HCT116 (cell line): ENCODE measurements around the gene PRR14L. TPM values are rescaled to one million over a fixed set of nuclear protein-coding genes. Genes with fewer than 3 reads are reported as not detected.
A peak's percentile ranks its signal among the peaks of the same experiment; 100 is the strongest.

Source experiments
- ATAC-seq: fragments of 200-7000 bp; cut with Tn5 transposase; 2 replicates; pipeline ENCODE4 v1.9.1; 2020; ENCODE audit warnings: mild to moderate bottlenecking, moderate library complexity
- BruUV-seq: library from RNA; stranded (reverse); fragments of 400-500 nt; replicated peaks from 2 replicates; lab custom pipeline; 2021; lab: Mats Ljungman, UMichigan
- CTCF ChIA-PET: fragments of 300-600 bp; sonication (Branson Sonifier 250); formaldehyde crosslinking; loops from one replicate; lab custom pipeline; 2021; ENCODE audit warnings: antibody characterized with exemption; lab: Charles Lee
- POLR2A ChIA-PET: fragments of 300-600, 350-600 bp; sonication (Branson Sonifier 250); formaldehyde crosslinking; loops from one replicate; lab custom pipeline; 2021; ENCODE audit warnings: antibody characterized with exemption; lab: Charles Lee
- RAD21 ChIA-PET, 2 experiments: fragments of 300-600 bp; sonication (Branson Sonifier 250); formaldehyde crosslinking; loops; one replicate each; lab custom pipeline; 2023; ENCODE audit warnings: low total read pairs in 2 of 2; ENCODE audit not compliant: uncharacterized antibody in 2 of 2, unreplicated experiment in 2 of 2, low non-redundant PET in 1 of 2; lab: Charles Lee
- DNase-seq: peaks from one replicate; pipeline ENCODE4 v3.0.0-alpha.2; 2010; ENCODE audit warnings: low read depth, low spot score
- H2AFZ ChIP-seq: fragments of 200-600 bp; shearing (Covaris generic), sonication (generic); 2 replicates; pipeline ENCODE4 v1.6.1; 2017; ENCODE audit warnings: low read depth, mixed run types, mixed read lengths, antibody characterized with exemption, low read length; ENCODE audit not compliant: poor library complexity, severe bottlenecking
- H3K27ac ChIP-seq: 2 replicates; pipeline ENCODE4 v1.5.1; 2012; ENCODE audit warnings: low read depth, low read length
- H3K27me3 ChIP-seq: fragments of 200-600 bp; sonication (generic); 2 replicates; pipeline ENCODE4 v1.6.1; 2016; ENCODE audit warnings: mixed run types, low read length, mixed read lengths; ENCODE audit not compliant: insufficient read depth
- H3K36me3 ChIP-seq, 2 experiments: fragments of 200-500 bp in 1 of 2; fragments of 200-600 bp in 1 of 2; sonication (Bioruptor generic) in 1 of 2; sonication (generic) in 1 of 2; 2 replicates each; pipeline versions ENCODE4 v1.5.1 to v1.6.1; 2014 to 2016; ENCODE audit warnings: low read length in 2 of 2, inconsistent platforms in 1 of 2, mixed read lengths in 1 of 2, mixed run types in 1 of 2; ENCODE audit not compliant: insufficient read depth in 2 of 2, control insufficient read depth in 1 of 2
- H3K4me1 ChIP-seq, 2 experiments: fragments of 200-600 bp in 1 of 2; sonication (generic) in 1 of 2; 2 replicates each; pipeline versions ENCODE4 v1.5.1 to v1.6.1; 2012 to 2017; ENCODE audit warnings: low read length in 2 of 2, inconsistent platforms in 1 of 2, mild to moderate bottlenecking in 1 of 2, mixed read lengths in 1 of 2, mixed run types in 1 of 2, moderate library complexity in 1 of 2; ENCODE audit not compliant: insufficient read depth in 2 of 2, control insufficient read depth in 1 of 2
- H3K4me2 ChIP-seq: fragments of 200-600 bp; sonication (generic); 2 replicates; pipeline ENCODE4 v1.6.1; 2017; ENCODE audit warnings: mixed run types, low read length, mixed read lengths
- H3K4me3 ChIP-seq, 2 experiments: fragments of 200-600 bp in 1 of 2; sonication (generic) in 1 of 2; replicated peaks in 1 of 2; 2 replicates each; pipeline ENCODE4 v1.5.1; 2011 to 2016; ENCODE audit warnings: low read length in 2 of 2, control low read depth in 1 of 2, low read depth in 1 of 2, mild to moderate bottlenecking in 1 of 2, mixed read lengths in 1 of 2, mixed run types in 1 of 2
- H3K79me2 ChIP-seq: fragments of 200-600 bp; sonication (generic); 2 replicates; pipeline ENCODE4 v1.6.1; 2017; ENCODE audit warnings: mild to moderate bottlenecking, mixed run types, low read length, moderate library complexity, mixed read lengths; ENCODE audit not compliant: insufficient read depth
- H3K9ac ChIP-seq: fragments of 200-600 bp; sonication (generic); 2 replicates; pipeline ENCODE4 v1.6.1; 2016; ENCODE audit warnings: low read length, mixed read lengths
- H3K9me2 ChIP-seq: fragments of 200-600 bp; sonication (generic), shearing (Covaris generic); 2 replicates; pipeline ENCODE4 v1.6.1; 2017; ENCODE audit warnings: mixed run types, mild to moderate bottlenecking, moderate library complexity; ENCODE audit not compliant: insufficient read depth
- H3K9me3 ChIP-seq, 2 experiments: fragments of 200-500 bp in 1 of 2; fragments of 200-600 bp in 1 of 2; sonication (Bioruptor generic) in 1 of 2; sonication (generic) in 1 of 2; 2 replicates each; pipeline ENCODE4 v1.6.1; 2014 to 2017; ENCODE audit warnings: low read length in 2 of 2, mixed read lengths in 2 of 2, inconsistent platforms in 1 of 2, low read depth in 1 of 2, mild to moderate bottlenecking in 1 of 2, mixed run types in 1 of 2, moderate library complexity in 1 of 2; ENCODE audit not compliant: control insufficient read depth in 1 of 2, insufficient read depth in 1 of 2
- H4K20me1 ChIP-seq: fragments of 200-600 bp; sonication (generic), shearing (Covaris generic); 2 replicates; pipeline ENCODE4 v1.6.1; 2017; ENCODE audit warnings: mixed run types, mild to moderate bottlenecking, moderate library complexity; ENCODE audit not compliant: insufficient read depth
- ELF1 ChIP-seq: IDR thresholded peaks from 2 replicates; pipeline ENCODE4 v1.6.1; 2012; ENCODE audit warnings: low read depth, borderline replicate concordance
- EZH2phosphoT487 ChIP-seq: fragments of 200-600 bp; IDR thresholded peaks from 2 replicates; pipeline ENCODE4 v1.6.1; 2018; ENCODE audit warnings: antibody characterized with exemption, borderline replicate concordance
- REST ChIP-seq: IDR thresholded peaks from 2 replicates; pipeline ENCODE4 v1.6.1; 2012; ENCODE audit warnings: low read depth
- SRF ChIP-seq: IDR thresholded peaks from 2 replicates; pipeline ENCODE4 v1.6.1; 2012; ENCODE audit warnings: low read depth
- TCF7L2 ChIP-seq: IDR thresholded peaks from 2 replicates; pipeline ENCODE4 v1.7.0; 2011; ENCODE audit warnings: borderline replicate concordance, inconsistent platforms; ENCODE audit not compliant: insufficient read depth, insufficient read length; ENCODE audit errors: extremely low read depth
- YY1 ChIP-seq: IDR thresholded peaks from 2 replicates; pipeline ENCODE4 v1.6.1; 2011; ENCODE audit warnings: low read length, low read depth, moderate library complexity, mild to moderate bottlenecking; ENCODE audit not compliant: insufficient replicate concordance; ENCODE audit errors: extremely low read depth
- ZNF274 ChIP-seq: fragments of 200-500 bp; sonication (Bioruptor generic); IDR thresholded peaks from 2 replicates; pipeline ENCODE4 v1.6.1; 2014; ENCODE audit warnings: mild to moderate bottlenecking, low read depth, low read length, inconsistent platforms
- intact Hi-C: fragments of 100-400 bp; cut with micrococcal nuclease; formaldehyde crosslinking; loops from 2 replicates; pipeline ENCODE4 v1.10.0; 2022
- total RNA-seq: library from RNA; stranded (reverse); gene quantifications from one replicate; pipeline ENCODE4 v1.2.1, GENCODE V29; 2021; ENCODE audit not compliant: unreplicated experiment
- TF ChIP-seq, protein P1 (sequence below): IDR thresholded peaks from 2 replicates; pipeline ENCODE4 v1.6.1; 2011; ENCODE audit warnings: mild to moderate bottlenecking, low read length, moderate library complexity; ENCODE audit not compliant: insufficient replicate concordance; ENCODE audit errors: extremely low read depth
- TF ChIP-seq, protein P2 (sequence below), 3 experiments: fragments of 200-600 bp in 1 of 3; sonication (generic) in 1 of 3; IDR thresholded peaks in 2 of 3; conservative IDR thresholded peaks in 1 of 3; 2 replicates each; pipeline ENCODE4 v1.5.1; 2012 to 2017; ENCODE audit warnings: low read depth in 2 of 3, low read length in 2 of 3, antibody characterized with exemption in 1 of 3, borderline replicate concordance in 1 of 3, control low read depth in 1 of 3, mild to moderate bottlenecking in 1 of 3, mixed read lengths in 1 of 3, mixed run types in 1 of 3, moderate library complexity in 1 of 3; ENCODE audit not compliant: insufficient read depth in 1 of 3

PRR14L gene
- total RNA-seq, 1 experiment from 2014 or later = 61.5 TPM

DNA sequence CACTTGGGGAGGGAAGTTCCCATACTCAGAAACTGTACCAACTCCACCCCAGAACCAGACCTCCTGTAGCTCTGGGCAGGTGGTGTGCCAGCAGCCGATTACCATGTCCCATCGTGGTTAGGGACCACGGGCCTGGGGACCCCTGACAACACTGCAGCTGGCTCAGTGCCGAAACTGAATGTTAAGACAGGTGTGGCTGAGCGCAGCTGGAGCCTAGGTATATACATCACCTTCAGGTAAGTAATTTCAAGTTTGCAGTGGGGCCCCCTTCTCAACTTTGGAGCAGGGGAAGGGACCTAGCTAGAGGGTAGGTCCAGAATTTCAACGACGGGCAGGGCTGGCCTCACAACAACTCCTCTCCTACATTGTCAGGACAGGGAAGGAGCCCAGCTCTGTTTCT, 67.2 kb downstream of the PRR14L start (continued):
- TF ChIP-seq, protein P1, sequence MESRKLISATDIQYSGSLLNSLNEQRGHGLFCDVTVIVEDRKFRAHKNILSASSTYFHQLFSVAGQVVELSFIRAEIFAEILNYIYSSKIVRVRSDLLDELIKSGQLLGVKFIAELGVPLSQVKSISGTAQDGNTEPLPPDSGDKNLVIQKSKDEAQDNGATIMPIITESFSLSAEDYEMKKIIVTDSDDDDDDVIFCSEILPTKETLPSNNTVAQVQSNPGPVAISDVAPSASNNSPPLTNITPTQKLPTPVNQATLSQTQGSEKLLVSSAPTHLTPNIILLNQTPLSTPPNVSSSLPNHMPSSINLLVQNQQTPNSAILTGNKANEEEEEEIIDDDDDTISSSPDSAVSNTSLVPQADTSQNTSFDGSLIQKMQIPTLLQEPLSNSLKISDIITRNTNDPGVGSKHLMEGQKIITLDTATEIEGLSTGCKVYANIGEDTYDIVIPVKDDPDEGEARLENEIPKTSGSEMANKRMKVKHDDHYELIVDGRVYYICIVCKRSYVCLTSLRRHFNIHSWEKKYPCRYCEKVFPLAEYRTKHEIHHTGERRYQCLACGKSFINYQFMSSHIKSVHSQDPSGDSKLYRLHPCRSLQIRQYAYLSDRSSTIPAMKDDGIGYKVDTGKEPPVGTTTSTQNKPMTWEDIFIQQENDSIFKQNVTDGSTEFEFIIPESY = no peak
- TF ChIP-seq, all 23 proteins: peak for 0

- Histone ChIP-seq H3K9me3 (no peaks in the 10 kb centered on the region), H3K27me3 (no peaks in the 10 kb centered on the region), H4K20me1 (no peaks in the 10 kb centered on the region), H3K36me3 (peaks cover 10 to 20% of the 10 kb centered on the region in 2 experiments; a peak in 3 of 4 replicates), H3K79me2 (no peaks in the 10 kb centered on the region), H3K4me1 (peaks cover 7 to 23% of the 10 kb centered on the region in 2 experiments), H2AFZ (no peak overlapping the region), H3K4me2 (peak overlapping the region; percentile 1; the same call in 1 of the 2 replicates), H3K4me3 (no peak overlapping the region), H3K27ac (peak overlapping the region; percentile 33; the same call in 1 of the 2 replicates), H3K9me2 (no peaks in the 10 kb centered on the region), H3K9ac (no peak overlapping the region)
- intact Hi-C loops = no loop called here
- POLR2A ChIA-PET = no interaction called here
- DNase-seq (no peak), ATAC-seq (no peak)
- no TSS peak for BruUV-seq
- CTCF ChIA-PET = interaction anchor here (0.6 to 1.1 kb wide), 3 partner anchors 16 to 1075 kb away, joined by 3 to 6 read pairs (median 5); partner anchors contain the start of gene TCN2
- RAD21 ChIA-PET = no interaction called here
- TF ChIP-seq ZNF274 = no peak
- no peak for TF ChIP-seq REST
- TF ChIP-seq SRF = no peak
- TF ChIP-seq YY1 = no peak
- no peak for TF ChIP-seq EZH2phosphoT487
- no peak for TF ChIP-seq TCF7L2
- TF ChIP-seq, protein P1 = no peak
- TF ChIP-seq, protein P2, sequence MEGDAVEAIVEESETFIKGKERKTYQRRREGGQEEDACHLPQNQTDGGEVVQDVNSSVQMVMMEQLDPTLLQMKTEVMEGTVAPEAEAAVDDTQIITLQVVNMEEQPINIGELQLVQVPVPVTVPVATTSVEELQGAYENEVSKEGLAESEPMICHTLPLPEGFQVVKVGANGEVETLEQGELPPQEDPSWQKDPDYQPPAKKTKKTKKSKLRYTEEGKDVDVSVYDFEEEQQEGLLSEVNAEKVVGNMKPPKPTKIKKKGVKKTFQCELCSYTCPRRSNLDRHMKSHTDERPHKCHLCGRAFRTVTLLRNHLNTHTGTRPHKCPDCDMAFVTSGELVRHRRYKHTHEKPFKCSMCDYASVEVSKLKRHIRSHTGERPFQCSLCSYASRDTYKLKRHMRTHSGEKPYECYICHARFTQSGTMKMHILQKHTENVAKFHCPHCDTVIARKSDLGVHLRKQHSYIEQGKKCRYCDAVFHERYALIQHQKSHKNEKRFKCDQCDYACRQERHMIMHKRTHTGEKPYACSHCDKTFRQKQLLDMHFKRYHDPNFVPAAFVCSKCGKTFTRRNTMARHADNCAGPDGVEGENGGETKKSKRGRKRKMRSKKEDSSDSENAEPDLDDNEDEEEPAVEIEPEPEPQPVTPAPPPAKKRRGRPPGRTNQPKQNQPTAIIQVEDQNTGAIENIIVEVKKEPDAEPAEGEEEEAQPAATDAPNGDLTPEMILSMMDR (IDR thresholded peaks at IDR 0.05 in 2 of 3, conservative IDR thresholded peaks at IDR 0.05 in 1 of 3; ENCODE audit: borderline replicate concordance in 1 of 3, insufficient read depth in 1 of 3, low read depth in 2 of 3, low read length in 2 of 3) = no peak
- no peak for TF ChIP-seq ELF1
Observed at GRCh38 chr22:31681349-31682345, 68.3 kb downstream of the PRR14L start.
